HPDE6-E6E7 (cell line): ENCODE measurements around the gene CDC23.
"Not testable (repeated sequence)": the region's sequence is repeated elsewhere in the genome, so short reads cannot be mapped to it uniquely, and the experiment has no call there.

Experiments
- DNase-seq: peaks from one replicate; pipeline ENCODE4 v3.0.0; 2011; ENCODE audit warnings: missing footprints; ENCODE audit errors: extremely low spot score

Gene CDC23

GRCh38 chr5:138213161-138214029, at the start of gene CDC23:
CDC23 (minus strand) TSS chr5:138213323; CDS start chr5:138213312, 11 bp downstream.
- DNase-seq = peak; percentile 100

DNA sequence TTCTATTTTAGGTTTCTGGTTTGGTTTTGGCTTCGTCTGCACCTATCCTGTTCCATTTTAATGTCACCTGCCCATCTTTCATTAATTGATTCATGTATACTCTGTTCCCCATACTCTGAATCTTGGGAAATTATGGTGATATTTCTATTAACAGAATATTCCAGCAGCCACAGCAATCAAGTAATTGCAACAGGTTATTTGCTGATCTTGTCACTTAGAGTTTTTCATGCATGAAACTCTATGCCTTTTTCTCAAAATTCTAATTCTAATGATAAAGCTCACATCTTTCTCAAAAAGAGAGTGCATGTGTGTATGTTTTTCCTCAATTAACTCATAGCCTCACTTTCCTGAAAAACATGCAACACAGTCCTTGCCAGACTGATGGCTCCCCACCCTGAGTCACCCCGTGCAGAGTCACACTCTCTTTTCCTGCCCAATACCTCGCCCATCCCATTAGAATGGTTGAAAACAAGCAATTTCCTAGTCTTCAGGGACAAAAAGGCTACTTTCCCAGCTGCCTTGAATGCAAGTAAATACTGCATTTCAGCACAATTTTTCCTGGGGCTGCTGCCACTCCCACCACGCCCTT, 45.7 kb upstream of the CDC23 start:
- DNase-seq = no peak

GRCh38 chr5:138257583-138257982, 44.5 kb upstream of the CDC23 start:
- DNase-seq = no peak

- DNase-seq = no peak
Measured at GRCh38 chr5:138252944-138253343, 39.8 kb upstream of the CDC23 start.

GRCh38 chr5:138247800-138248199, 34.7 kb upstream of the CDC23 start:
- DNase-seq = not testable (repeated sequence)

DNA sequence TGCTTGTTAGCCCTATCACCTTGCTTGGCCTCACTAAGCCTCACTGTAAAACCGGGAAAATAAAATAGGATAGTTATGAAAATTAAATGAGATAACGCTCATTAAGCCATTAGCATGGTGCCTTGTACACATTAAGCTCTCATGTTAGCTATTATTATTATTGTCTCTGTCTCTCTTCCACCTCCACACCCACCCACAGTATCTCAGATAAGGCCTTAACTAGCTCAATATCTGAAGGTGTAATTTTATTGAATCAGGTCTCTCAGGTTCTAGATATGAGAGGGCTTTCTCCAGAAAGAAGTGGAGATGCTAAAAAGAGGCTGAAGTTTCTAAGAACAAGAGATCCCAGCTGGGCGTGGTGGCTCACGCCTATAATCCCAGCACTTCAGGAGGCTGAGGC, 33.7 kb upstream of the CDC23 start:
- DNase-seq = no peak

- DNase-seq = no peak
Measured at GRCh38 chr5:138246334-138246733, 33.2 kb upstream of the CDC23 start.

DNA sequence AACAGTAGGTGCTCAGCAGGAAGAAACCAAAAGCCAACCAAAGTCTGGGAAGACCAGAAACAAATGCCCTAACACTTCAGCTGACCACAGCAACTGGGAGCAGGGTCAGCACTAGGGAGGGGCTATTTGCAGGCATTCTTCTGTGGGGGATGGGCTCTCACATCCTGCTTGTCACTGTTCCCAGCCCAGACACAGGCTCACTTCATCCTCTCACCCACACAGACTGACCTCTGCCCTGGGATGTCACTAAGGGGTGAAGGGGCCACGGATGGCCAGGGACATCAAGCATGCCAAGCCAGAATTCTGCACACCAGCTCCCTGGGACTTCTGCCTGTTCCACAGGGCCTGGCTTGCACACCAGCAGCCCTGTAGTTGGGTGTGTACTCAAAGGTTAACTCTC, 32.6 kb upstream of the CDC23 start:
- no peak for DNase-seq

GRCh38 chr5:138243794-138244193, 30.7 kb upstream of the CDC23 start:
- no peak for DNase-seq

DNA sequence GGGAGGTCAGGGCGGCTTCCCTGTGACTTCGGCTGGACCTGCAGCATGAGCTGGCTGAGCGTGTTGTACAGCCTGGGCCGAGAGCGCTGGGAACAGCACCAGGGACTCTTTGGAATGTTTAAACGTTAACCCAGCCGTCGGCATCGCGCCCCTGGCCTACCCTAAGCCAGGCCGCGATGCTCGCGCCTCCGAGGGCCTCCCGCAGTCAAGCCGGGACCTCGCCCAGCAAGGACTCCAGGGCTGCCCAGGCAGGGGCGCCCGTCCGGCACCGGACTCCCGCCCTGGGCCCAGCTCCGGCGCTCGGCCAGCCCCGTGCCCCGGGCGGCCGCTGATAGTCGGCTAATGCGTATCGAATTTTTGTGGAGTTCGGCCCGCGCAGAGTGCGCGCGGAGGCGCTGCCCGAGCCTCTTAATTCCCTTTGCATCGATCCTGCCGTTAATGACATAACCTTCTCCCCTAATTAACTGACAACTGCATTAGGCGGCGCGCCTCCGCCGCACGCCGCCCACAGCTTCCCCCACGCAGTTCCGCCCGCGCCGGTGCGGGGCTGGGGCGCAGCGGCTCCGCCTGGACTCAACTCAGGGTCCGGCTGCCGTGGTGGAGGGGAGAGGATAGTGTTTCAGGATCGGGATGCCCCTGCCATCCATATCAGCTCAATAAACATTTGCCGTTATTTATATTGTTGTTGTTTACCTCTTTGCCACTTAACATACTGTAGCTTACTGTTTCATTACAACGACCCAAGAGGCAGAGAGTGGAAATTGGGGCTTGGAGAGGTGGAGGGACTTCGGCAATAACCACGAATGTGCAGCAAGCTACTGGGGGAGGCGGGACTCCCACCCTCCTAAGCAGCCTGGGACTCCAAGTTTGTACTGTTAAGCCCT, 28.8 kb upstream of the CDC23 start:
- DNase-seq = no peak

- no peak for DNase-seq
Measured at GRCh38 chr5:138240650-138241385, 27.7 kb upstream of the CDC23 start.

DNA sequence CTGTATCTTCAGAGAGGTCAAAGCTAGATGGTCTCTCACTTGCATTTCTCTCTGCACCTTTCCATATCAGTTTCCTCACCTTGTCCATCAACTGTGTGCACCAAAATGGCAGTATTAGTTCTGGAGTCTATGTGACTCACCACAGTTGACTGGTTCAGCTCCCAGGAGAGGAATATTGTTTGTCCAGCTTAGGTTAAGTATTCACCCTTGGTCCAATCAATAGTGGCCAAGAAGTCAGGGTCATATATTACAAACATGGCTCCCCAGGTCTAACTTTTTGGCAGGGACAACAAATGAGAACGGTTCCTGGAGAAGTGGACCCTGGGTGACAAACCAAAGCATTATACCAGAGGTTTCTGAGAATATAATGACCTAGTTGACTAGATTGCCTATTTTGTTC, 24.9 kb upstream of the CDC23 start:
- no peak for DNase-seq

DNA sequence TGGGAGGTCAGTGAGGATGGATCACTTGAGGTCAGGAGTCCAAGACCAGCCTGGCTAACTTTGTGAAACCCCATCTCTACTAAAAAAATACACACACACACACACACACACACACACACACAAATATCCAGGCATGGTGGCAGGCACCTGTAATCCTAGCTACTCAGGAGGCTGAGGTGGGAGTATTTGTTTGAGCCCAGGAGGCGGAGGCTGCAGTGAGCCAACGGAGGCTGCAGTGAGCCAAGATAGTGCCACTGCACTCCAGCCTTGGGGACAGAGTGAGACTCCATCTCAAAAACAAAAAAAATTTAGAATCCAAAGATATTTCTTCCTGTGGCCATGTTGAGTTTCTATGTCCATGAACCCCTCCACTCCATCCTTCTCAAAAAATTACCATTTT, 21.5 kb upstream of the CDC23 start:
- DNase-seq = no peak

DNA sequence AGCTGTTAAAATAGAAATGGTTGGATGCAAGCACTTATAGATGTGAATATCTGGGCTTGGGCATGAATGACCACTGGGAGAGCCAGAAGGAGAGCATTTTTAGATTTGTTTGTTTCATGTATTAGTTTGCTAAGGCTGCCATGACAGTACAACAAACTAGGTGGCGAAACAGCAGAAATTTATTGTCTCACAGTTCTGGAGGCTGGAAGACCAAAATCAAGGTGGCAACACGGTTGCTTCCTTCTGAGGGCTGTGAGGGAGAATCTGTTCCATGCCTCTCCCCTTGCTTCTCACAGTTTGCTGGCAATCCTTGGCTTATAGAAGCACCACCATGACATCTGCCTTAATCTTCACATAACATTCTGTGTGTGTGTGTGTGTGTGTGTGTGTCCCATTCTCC, 20.2 kb upstream of the CDC23 start:
- no peak for DNase-seq

DNA sequence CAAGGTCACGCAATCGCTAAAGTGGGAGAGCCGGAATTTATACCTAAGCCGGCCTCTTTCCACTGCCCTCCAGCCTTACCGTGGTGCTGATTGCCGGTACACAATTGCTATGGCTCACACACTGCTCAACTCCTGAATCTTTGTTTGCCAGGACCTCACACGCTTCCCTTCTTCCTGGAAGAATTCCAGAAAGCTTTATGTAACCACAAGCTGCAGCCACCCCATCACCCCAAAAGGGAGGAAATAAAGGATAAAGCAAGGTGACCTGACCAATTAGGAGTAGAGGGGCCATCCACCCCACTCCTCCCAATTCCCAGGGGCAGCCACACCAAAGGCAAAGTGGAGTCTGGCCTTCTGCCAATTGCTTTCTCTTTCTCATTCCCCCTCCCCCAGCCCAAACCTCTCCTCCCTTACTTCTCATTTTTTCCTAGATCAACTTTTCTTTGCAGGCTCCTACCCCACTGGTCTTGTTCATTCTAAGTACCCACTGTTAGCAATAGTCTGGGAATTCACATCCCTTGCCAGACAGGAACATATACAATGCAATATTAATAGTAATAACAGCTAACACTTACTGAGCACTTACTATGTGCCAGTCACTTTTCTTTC, 18.0 kb upstream of the CDC23 start:
- peak; percentile 37 for DNase-seq

- DNase-seq = no peak
Measured at GRCh38 chr5:138230261-138230660, 17.1 kb upstream of the CDC23 start.

GRCh38 chr5:138229387-138229786, 16.3 kb upstream of the CDC23 start:
- no peak for DNase-seq

DNA sequence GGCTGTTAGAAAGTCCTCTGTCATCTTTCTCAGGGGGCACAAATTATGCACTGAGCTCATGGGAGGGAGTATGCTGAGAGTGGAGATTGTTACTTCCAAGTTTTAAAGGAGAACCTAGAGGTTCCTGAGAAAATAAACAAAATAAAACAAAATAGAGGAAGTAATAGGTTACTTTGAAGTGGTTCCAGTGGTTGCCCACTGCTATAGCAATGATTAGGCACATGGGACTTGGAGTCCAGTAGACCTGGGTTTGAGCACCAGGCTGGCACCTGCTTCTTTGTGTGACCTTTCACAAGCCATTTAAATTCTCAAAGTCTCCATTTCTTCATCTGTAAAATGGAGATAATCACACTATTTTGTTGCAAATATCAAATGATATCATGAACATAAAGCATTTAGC, 13.8 kb upstream of the CDC23 start:
- no peak for DNase-seq

- DNase-seq = no peak
Measured at GRCh38 chr5:138224712-138225111, 11.6 kb upstream of the CDC23 start.

DNA sequence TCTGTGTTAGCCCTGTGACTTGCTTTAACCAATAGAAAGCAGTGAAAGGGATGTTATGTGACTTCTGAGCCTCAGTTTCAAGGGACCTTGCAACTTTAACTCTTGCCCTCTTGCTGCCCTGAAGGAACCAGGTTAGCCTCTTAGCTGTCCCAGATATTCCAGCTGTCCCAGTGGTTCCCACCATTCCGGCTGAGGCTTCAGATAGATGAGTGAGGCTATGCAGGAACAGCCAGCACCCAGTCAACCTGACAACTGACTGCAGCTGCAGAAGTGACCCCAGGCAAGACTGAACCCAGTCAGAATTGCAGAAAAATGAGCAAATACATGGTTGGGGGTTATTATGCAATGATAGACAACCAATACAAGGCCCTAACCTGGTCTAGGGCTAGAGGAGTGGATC, 10.4 kb upstream of the CDC23 start:
- no peak for DNase-seq

DNA sequence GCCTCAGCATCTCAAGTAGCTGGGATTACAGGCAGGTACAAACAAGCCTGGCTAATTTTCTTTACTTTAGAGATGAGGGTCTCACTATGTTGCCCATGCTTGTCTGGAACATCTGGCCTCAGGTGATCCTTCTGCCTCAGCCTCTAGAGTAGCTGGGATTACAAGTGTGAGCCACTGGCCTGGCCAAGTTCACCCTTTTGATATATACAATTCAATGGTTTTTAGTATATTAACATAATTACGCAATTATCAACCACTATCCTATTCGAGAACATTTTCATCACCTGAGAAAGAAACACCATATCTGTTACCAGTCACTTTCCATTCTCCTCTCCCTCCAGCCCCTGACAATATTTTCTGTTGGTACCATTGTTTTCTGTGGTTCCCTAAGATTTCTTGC, 3.7 kb upstream of the CDC23 start:
- no peak for DNase-seq
